NCI-H345 (cell line): ENCODE measurements around the gene SDK2.

Experiments used
- DNase-seq: peaks from one replicate; lab custom pipeline; 2025; lab: John Stamatoyannopoulos, UW

The SDK2 gene

GRCh38 chr17:73609758-73610157, 34.5 kb downstream of the SDK2 start:
- peak; percentile 20 for DNase-seq

- DNase-seq, result no peak
These were observed 35.2 kb downstream of the SDK2 start for GRCh38 chr17:73609060-73609459.

GRCh38 chr17:73605444-73605843, 38.8 kb downstream of the SDK2 start:
- DNase-seq, result no peak

GRCh38 chr17:73604476-73604875, 39.8 kb downstream of the SDK2 start:
- DNase-seq, result no peak

GRCh38 chr17:73603971-73604370, 40.3 kb downstream of the SDK2 start:
- no peak for DNase-seq

GRCh38 chr17:73600103-73600871, 44.0 kb downstream of the SDK2 start:
- DNase-seq, result no peak

- DNase-seq, result no peak
These were observed 44.6 kb downstream of the SDK2 start for GRCh38 chr17:73599599-73599998.

- DNase-seq, result no peak
These were observed 46.0 kb downstream of the SDK2 start for GRCh38 chr17:73598212-73598611.

- no peak for DNase-seq
These were observed 48.3 kb downstream of the SDK2 start for GRCh38 chr17:73595931-73596330.

GRCh38 chr17:73595479-73595878, 48.8 kb downstream of the SDK2 start:
- DNase-seq, result peak; percentile 47

GRCh38 chr17:73595068-73595467, 49.2 kb downstream of the SDK2 start:
- no peak for DNase-seq

GRCh38 chr17:73594598-73594997, 49.6 kb downstream of the SDK2 start:
- no peak for DNase-seq

GRCh38 chr17:73594025-73594424, 50.2 kb downstream of the SDK2 start:
- DNase-seq, result no peak

- DNase-seq, result no peak
These were observed 50.8 kb downstream of the SDK2 start for GRCh38 chr17:73593249-73593965.

GRCh38 chr17:73592501-73592961, 51.7 kb downstream of the SDK2 start:
- DNase-seq, result no peak

GRCh38 chr17:73592079-73592415, 52.2 kb downstream of the SDK2 start:
- DNase-seq, result no peak

- DNase-seq, result no peak
These were observed 52.8 kb downstream of the SDK2 start for GRCh38 chr17:73591296-73592078.

GRCh38 chr17:73589363-73589980, 54.8 kb downstream of the SDK2 start:
- peak; percentile 56 for DNase-seq

- peak; percentile 73 for DNase-seq
These were observed 55.4 kb downstream of the SDK2 start for GRCh38 chr17:73588891-73589290.

- DNase-seq, result no peak
These were observed 55.9 kb downstream of the SDK2 start for GRCh38 chr17:73588301-73588846.

- DNase-seq, result no peak
These were observed 57.2 kb downstream of the SDK2 start for GRCh38 chr17:73586921-73587602.
